ENCODE data around the gene PRKN. TPM values are rescaled to one million over a fixed set of nuclear protein-coding genes. Genes with fewer than 3 reads are reported as not detected.

PRKN gene
- total RNA-seq, 1 experiment from 2014 or later = 2.0 TPM

DNA sequence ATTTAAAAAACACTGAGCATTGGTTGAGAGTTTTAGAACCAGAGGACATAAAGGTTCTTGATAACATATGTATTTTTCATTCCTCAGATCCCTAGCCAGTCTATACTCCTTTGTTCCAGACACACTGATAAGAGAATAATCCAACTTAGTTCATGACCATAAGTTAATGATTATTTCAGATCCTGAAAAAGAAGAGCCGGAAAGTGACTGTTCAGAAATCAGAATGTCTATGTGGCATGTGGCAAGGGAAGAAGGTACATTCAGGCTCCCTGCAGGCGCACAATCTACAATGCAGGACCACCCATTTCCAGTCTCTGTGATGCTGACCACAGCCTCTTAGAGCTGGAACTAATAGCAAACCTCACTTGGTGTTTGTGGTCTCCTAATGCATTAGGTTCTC is 787.0 kb downstream of the PRKN start:
- no peaks in the 10 kb centered on the region for H4K20me1 ChIP-seq (ENCODE audit: control insufficient read depth, insufficient read depth, insufficient read length)

More for the DNA sequence above, 787.0 kb downstream of the PRKN start:
- WGBS (ENCODE audit: extremely low coverage, insufficient read length, low lambda C conversion rate) = no CpG with 5 or more reads among the region's 2 CpGs
- H3K18ac ChIP-seq (ENCODE audit: insufficient read length, low read depth, low read length) = no peak overlapping the region
- Mint-ChIP-seq H3K4me3 (no peak overlapping the region), H3K36me3 (ENCODE audit: insufficient read depth in 1 of 3, low read depth in 3 of 3) (peaks cover 0 to 5% (median 0%) of the 10 kb centered on the region in 3 experiments; a peak in 3 of 7 replicates), H3K4me1 (peaks cover 13 to 14% of the 10 kb centered on the region in 2 experiments), H3K27me3 (ENCODE audit: low read depth) (no peaks in the 10 kb centered on the region), H3K27ac (no peak overlapping the region), H3K9me3 (peaks cover under 1 to 6% of the 10 kb centered on the region in 2 experiments; a peak in 3 of 5 replicates)
- H2AFZ ChIP-seq (ENCODE audit: low read length) = no peak overlapping the region
- H2BK5ac ChIP-seq (ENCODE audit: insufficient read length, low read length) = no peak overlapping the region
- no peak overlapping the region for H4K91ac ChIP-seq (ENCODE audit: insufficient read length, low read depth, low read length)
- H3K23ac ChIP-seq (ENCODE audit: insufficient read length, low read depth, low read length) = no peak overlapping the region
- no peak overlapping the region for H2BK20ac ChIP-seq (ENCODE audit: low read depth, low read length, poor library complexity, severe bottlenecking)
- no peaks in the 10 kb centered on the region for H3K4me1 ChIP-seq (ENCODE audit: insufficient read depth, low read length)
- no peak overlapping the region for H3K4me2 ChIP-seq (ENCODE audit: insufficient read depth, insufficient read length, low read length)
- TF ChIP-seq, protein P1, sequence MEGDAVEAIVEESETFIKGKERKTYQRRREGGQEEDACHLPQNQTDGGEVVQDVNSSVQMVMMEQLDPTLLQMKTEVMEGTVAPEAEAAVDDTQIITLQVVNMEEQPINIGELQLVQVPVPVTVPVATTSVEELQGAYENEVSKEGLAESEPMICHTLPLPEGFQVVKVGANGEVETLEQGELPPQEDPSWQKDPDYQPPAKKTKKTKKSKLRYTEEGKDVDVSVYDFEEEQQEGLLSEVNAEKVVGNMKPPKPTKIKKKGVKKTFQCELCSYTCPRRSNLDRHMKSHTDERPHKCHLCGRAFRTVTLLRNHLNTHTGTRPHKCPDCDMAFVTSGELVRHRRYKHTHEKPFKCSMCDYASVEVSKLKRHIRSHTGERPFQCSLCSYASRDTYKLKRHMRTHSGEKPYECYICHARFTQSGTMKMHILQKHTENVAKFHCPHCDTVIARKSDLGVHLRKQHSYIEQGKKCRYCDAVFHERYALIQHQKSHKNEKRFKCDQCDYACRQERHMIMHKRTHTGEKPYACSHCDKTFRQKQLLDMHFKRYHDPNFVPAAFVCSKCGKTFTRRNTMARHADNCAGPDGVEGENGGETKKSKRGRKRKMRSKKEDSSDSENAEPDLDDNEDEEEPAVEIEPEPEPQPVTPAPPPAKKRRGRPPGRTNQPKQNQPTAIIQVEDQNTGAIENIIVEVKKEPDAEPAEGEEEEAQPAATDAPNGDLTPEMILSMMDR (conservative IDR thresholded peaks at IDR 0.05) = no peak
- no peak for DNase-seq
- H3K27ac ChIP-seq (ENCODE audit: insufficient read length, low read depth, low read length) = no peak overlapping the region
- H3K27me3 ChIP-seq (ENCODE audit: insufficient read depth, low read length) = no peaks in the 10 kb centered on the region
- no peak overlapping the region for H2BK15ac ChIP-seq (ENCODE audit: low read depth, low read length)
- no peak overlapping the region for H2AK5ac ChIP-seq (ENCODE audit: insufficient read length, low read length)
- no peaks in the 10 kb centered on the region for H3K23me2 ChIP-seq (ENCODE audit: insufficient read length, low read depth, low read length, poor library complexity, severe bottlenecking)
- no peak overlapping the region for H2BK120ac ChIP-seq (ENCODE audit: low read depth, low read length, poor library complexity, severe bottlenecking)
- no peak overlapping the region for H3K14ac ChIP-seq (ENCODE audit: insufficient read depth, low read length)
- H3K9me3 ChIP-seq (ENCODE audit: control insufficient read depth, low read depth, low read length) = no peaks in the 10 kb centered on the region
- no peak overlapping the region for H3K4ac ChIP-seq (ENCODE audit: low read depth, low read length)
- no peak overlapping the region for H3T11ph ChIP-seq (ENCODE audit: low read length)
- H3K9ac ChIP-seq (ENCODE audit: extremely low read depth, insufficient read length, low read length) = no peak overlapping the region
- no peak overlapping the region for H4K5ac ChIP-seq (ENCODE audit: insufficient read length, low read depth, low read length)
- H4K8ac ChIP-seq (replicated peaks; ENCODE audit: insufficient read length, low read depth, low read length) = no peak overlapping the region
- H3K79me1 ChIP-seq (ENCODE audit: insufficient read depth, low read depth, low read length, poor library complexity, severe bottlenecking) = no peaks in the 10 kb centered on the region
- H3K79me2 ChIP-seq (ENCODE audit: insufficient read depth, low read length) = no peaks in the 10 kb centered on the region
- H2BK12ac ChIP-seq (ENCODE audit: insufficient read length, low read depth, low read length) = no peak overlapping the region
- no peak overlapping the region for H3K56ac ChIP-seq (ENCODE audit: insufficient read length, low read depth, low read length)
